IPS-18a (cell line): ENCODE measurements around the gene FNDC10.
A peak's percentile ranks its signal among the peaks of the same experiment; 100 is the strongest.

Source experiments
- H3K27ac ChIP-seq: one replicate; pipeline ENCODE4 v1.5.1; 2013; ENCODE audit warnings: low read length
- H3K27me3 ChIP-seq: one replicate; pipeline ENCODE4 v1.6.1; 2013; ENCODE audit warnings: mild to moderate bottlenecking, low read length; ENCODE audit not compliant: control insufficient read depth, insufficient read depth
- H3K36me3 ChIP-seq: one replicate; pipeline ENCODE4 v1.6.1; 2013; ENCODE audit warnings: low read depth, low read length; ENCODE audit not compliant: control insufficient read depth
- H3K4me1 ChIP-seq: one replicate; pipeline ENCODE4 v1.6.1; 2013; ENCODE audit warnings: low read depth, low read length; ENCODE audit not compliant: control insufficient read depth
- H3K4me3 ChIP-seq: one replicate; pipeline ENCODE4 v1.5.1; 2013; ENCODE audit warnings: low read length
- H3K9ac ChIP-seq: one replicate; pipeline ENCODE4 v1.6.1; 2013; ENCODE audit warnings: mild to moderate bottlenecking, low read length, moderate library complexity
- H3K9me3 ChIP-seq: one replicate; pipeline ENCODE4 v1.6.1; 2013; ENCODE audit warnings: low read depth, low read length; ENCODE audit not compliant: control insufficient read depth

The FNDC10 gene

GRCh38 chr1:1609822-1610485 lies 10.0 kb upstream of the FNDC10 start:
- Histone ChIP-seq H3K36me3 (no peaks in the 10 kb centered on the region), H3K9me3 (no peaks in the 10 kb centered on the region), H3K27ac (no peak overlapping the region), H3K9ac (no peak overlapping the region), H3K27me3 (no peaks in the 10 kb centered on the region), H3K4me3 (no peak overlapping the region), H3K4me1 (peaks cover 4% of the 10 kb centered on the region)

DNA sequence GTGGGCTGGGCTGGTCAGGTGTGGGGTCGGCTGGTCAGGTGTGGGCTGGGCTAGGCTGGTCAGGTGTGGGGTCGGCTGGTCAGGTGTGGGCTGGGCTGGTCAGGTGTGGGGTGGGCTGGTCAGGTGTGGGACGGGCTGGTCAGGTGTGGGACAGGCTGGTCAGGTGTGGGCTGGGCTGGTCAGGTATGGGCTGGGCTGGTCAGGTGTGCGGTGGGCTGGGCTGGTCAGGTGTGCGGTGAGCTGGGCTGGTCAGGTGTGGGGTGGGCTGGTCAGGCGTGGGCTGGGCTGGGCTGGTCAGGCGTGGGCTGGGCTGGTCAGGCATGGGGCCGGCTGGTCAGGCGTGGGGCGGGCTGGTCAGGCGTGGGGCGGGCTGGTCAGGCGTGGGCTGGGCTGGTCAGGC lies 6.3 kb upstream of the FNDC10 start:
- Histone ChIP-seq H3K27ac (no peak overlapping the region), H3K4me1 (no peaks in the 10 kb centered on the region), H3K9me3 (no peaks in the 10 kb centered on the region), H3K27me3 (peaks cover 23% of the 10 kb centered on the region), H3K4me3 (no peak overlapping the region), H3K36me3 (no peaks in the 10 kb centered on the region), H3K9ac (no peak overlapping the region)

GRCh38 chr1:1605724-1606123 lies 5.8 kb upstream of the FNDC10 start:
- Histone ChIP-seq H3K27me3 (peaks cover 28% of the 10 kb centered on the region), H3K36me3 (no peaks in the 10 kb centered on the region), H3K4me3 (no peak overlapping the region), H3K4me1 (no peaks in the 10 kb centered on the region), H3K9me3 (no peaks in the 10 kb centered on the region), H3K27ac (no peak overlapping the region), H3K9ac (no peak overlapping the region)

DNA sequence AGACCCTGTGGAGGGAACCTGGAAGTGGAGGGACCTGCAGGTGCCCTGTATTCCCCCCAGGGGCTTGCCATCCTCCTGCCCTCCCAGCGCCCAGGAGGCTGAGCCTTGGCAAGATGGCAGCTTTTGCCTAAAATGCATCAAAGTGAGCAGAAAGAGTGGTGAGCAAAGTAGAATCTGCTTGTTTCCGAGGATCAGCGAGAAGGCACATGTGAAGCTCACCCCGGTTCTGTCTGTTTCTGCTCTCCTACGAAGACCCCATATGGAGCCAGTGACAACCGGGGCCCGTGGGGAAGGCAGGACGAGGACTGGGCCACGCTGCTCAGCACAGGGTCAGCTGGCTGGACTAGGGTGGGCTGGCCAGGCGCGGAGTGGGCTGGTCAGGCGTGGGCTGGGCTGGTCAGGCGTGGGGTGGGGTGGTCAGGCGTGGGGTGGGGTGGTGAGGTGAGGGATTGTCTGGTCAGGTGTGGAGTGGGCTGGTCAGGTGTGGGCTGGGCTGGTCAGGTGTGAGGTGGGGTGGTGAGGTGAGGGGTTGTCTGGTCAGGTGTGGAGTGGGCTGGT lies 5.2 kb upstream of the FNDC10 start:
- no peak overlapping the region for H3K4me3 ChIP-seq
- H3K4me1 ChIP-seq: no peaks in the 10 kb centered on the region

GRCh38 chr1:1604374-1605033 lies 4.6 kb upstream of the FNDC10 start:
- H3K4me1 ChIP-seq: no peaks in the 10 kb centered on the region
- no peaks in the 10 kb centered on the region for H3K9me3 ChIP-seq
- H3K4me3 ChIP-seq: no peak overlapping the region
- H3K9ac ChIP-seq: no peak overlapping the region
- H3K27ac ChIP-seq: no peak overlapping the region
- H3K36me3 ChIP-seq: no peaks in the 10 kb centered on the region
- peaks cover 35% of the 10 kb centered on the region for H3K27me3 ChIP-seq

More for the DNA sequence above, 5.2 kb upstream of the FNDC10 start:
- H3K9ac ChIP-seq: no peak overlapping the region
- H3K9me3 ChIP-seq: no peaks in the 10 kb centered on the region
- no peak overlapping the region for H3K27ac ChIP-seq
- no peaks in the 10 kb centered on the region for H3K36me3 ChIP-seq
- peaks cover 34% of the 10 kb centered on the region for H3K27me3 ChIP-seq

DNA sequence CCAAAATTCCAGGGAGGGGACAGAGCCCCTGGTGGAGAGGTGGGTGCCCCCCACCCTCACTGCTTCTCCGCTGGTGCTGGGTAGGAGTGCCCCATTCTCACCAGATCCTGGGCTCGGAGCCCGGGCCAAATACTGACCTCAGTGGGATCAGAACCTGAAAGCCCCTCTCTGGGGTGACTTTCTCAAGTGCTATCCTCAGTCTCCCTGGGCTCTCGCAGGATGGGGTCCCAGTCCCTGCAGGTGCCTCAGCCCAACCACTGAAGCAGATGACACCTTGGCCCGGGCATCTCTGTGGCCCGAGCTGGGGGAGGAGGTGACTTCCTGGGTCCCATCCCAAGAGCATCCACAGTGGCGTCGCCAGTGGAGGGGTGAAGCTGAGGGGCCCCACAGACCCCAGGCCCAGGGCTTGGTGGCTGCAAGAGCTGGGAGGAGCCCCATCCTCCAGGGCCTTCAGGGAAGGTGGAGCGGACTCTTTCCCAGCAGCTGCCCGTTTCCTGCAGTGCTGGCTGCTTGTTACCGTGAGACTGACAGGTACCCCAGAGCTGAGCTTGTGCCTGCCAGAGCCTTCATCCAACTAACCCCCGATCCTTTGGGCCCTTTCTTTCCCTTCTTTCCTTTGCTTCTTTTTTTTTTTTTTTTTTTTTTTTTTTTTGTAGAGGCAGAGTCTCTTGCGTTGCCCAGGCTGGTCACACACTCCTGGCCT lies 3.9 kb upstream of the FNDC10 start:
- no peak overlapping the region for H3K9ac ChIP-seq
- H3K9me3 ChIP-seq: no peaks in the 10 kb centered on the region
- H3K36me3 ChIP-seq: no peaks in the 10 kb centered on the region
- H3K27me3 ChIP-seq: peaks cover 42% of the 10 kb centered on the region
- H3K4me1 ChIP-seq: no peaks in the 10 kb centered on the region
- no peak overlapping the region for H3K4me3 ChIP-seq
- H3K27ac ChIP-seq: no peak overlapping the region

DNA sequence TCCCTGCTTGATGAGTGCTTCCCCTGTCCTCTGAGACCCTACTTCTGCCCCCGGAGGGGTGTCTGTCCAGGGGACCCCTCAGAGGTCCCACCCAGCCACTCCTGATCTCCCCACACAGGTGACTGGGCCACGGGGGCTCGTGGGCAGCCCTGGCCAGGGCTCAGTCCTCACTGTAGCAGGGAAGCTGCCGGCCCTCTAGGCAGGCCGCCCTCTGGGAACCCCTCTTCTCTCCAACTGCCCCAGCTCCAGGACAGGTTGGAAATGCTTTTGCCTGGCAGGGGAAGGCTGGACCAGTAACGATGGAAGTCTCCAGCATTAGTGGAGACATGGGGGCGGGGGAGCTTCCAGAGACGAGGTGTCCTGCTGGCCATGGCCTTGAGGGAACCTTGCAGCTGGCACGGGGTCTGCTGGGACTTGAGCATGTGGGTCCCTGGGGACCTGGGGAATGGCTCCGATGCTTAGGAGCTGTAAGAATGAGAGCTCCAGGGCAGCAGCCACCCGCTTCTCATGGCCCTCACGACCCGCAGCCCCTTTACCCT lies 3.1 kb upstream of the FNDC10 start:
- Histone ChIP-seq H3K36me3 (no peaks in the 10 kb centered on the region), H3K4me3 (no peak overlapping the region), H3K27ac (no peak overlapping the region), H3K27me3 (peaks cover 50% of the 10 kb centered on the region), H3K9me3 (no peaks in the 10 kb centered on the region), H3K9ac (no peak overlapping the region), H3K4me1 (no peaks in the 10 kb centered on the region)

- no peaks in the 10 kb centered on the region for H3K4me1 ChIP-seq
- no peak overlapping the region for H3K9ac ChIP-seq
- H3K27ac ChIP-seq: no peak overlapping the region
- no peak overlapping the region for H3K4me3 ChIP-seq
- H3K27me3 ChIP-seq: peaks cover 56% of the 10 kb centered on the region
- H3K9me3 ChIP-seq: no peaks in the 10 kb centered on the region
- H3K36me3 ChIP-seq: no peaks in the 10 kb centered on the region
These were observed 2.5 kb upstream of the FNDC10 start for GRCh38 chr1:1602304-1602967.

DNA sequence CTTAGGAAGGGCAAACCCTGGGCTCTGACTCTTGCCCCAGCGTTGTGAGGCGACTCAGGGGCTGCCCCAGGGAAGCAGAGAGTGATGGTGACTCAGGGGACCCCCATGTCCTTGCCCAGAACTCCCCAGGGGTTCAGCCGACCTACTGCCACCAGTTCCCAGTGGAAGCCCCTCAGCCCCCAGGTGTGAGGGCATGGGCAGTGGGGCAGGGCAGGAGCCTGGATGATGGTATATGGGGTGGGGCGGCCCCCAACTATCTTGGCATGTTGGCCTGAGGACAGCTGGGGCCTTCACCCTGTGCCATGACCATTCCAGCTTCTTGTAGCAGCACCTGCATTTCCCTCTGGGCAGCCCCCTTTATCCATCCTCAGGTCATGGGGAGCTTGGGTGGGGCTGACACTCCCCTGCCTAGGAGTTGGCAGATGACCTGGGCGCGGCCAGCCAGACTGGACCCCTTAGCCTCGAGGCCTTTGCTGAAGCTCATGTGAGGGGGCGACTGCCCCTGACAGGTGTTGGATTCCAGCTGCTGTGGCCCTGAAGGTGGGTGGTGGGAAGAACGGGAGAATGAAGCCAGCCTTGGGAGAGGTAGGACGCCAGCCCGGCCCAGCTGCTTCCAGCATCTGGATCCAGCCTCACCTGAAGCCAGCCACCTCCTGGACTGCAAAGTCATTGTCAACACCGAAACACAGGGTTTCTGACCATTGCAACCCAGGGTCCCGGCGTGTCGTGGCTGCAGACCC lies 1.8 kb upstream of the FNDC10 start:
- no peak overlapping the region for H3K27ac ChIP-seq
- H3K9me3 ChIP-seq: no peaks in the 10 kb centered on the region
- no peaks in the 10 kb centered on the region for H3K4me1 ChIP-seq
- no peak overlapping the region for H3K4me3 ChIP-seq
- no peaks in the 10 kb centered on the region for H3K36me3 ChIP-seq
- H3K9ac ChIP-seq: no peak overlapping the region
- peaks cover 56% of the 10 kb centered on the region for H3K27me3 ChIP-seq

- H3K9ac ChIP-seq: no peak overlapping the region
These were observed 1.1 kb upstream of the FNDC10 start for GRCh38 chr1:1600861-1601563.

More at GRCh38 chr1:1600861-1601563, 1.1 kb upstream of the FNDC10 start:
- Histone ChIP-seq H3K27me3 (peaks cover 63% of the 10 kb centered on the region), H3K4me1 (no peaks in the 10 kb centered on the region), H3K27ac (no peak overlapping the region), H3K9me3 (no peaks in the 10 kb centered on the region), H3K4me3 (peak overlapping the region; percentile 22), H3K36me3 (no peaks in the 10 kb centered on the region)
